Neuronal stem cell (in vitro differentiated cells): ENCODE data around the gene FBH1.
"Not testable (repeated sequence)": the region's sequence is repeated elsewhere in the genome, so short reads cannot be mapped to it uniquely, and the experiment has no call there.

Experiments used
- DNase-seq: peaks from one replicate; pipeline ENCODE4 v3.0.0-alpha.2; 2013; ENCODE audit warnings: low spot score
- H2AFZ ChIP-seq: one replicate; pipeline ENCODE4 v1.6.1; 2013; ENCODE audit warnings: mild to moderate bottlenecking, low read length, inconsistent platforms
- H2AK5ac ChIP-seq: 2 replicates; pipeline ENCODE4 v1.6.1; 2013; ENCODE audit warnings: low read depth, mild to moderate bottlenecking, inconsistent platforms, low read length, moderate library complexity, mixed read lengths
- H2BK120ac ChIP-seq: 2 replicates; pipeline ENCODE4 v1.6.1; 2013; ENCODE audit warnings: low read depth, mild to moderate bottlenecking, inconsistent platforms, low read length, moderate library complexity, mixed read lengths
- H2BK12ac ChIP-seq: one replicate; pipeline ENCODE4 v1.6.1; 2013; ENCODE audit warnings: low read length, inconsistent platforms
- H2BK15ac ChIP-seq: 2 replicates; pipeline ENCODE4 v1.6.1; 2013; ENCODE audit warnings: mild to moderate bottlenecking, low read length, inconsistent platforms, mixed read lengths
- H2BK5ac ChIP-seq: one replicate; pipeline ENCODE4 v1.6.1; 2013; ENCODE audit warnings: inconsistent platforms, mild to moderate bottlenecking, low read length, moderate library complexity
- H3K14ac ChIP-seq: one replicate; pipeline ENCODE4 v1.6.1; 2013; ENCODE audit warnings: low read length, inconsistent platforms
- H3K18ac ChIP-seq: 2 replicates; pipeline ENCODE4 v1.6.1; 2013; ENCODE audit warnings: low read length, inconsistent platforms
- H3K23ac ChIP-seq: 2 replicates; pipeline ENCODE4 v1.6.1; 2013; ENCODE audit warnings: low read depth, mild to moderate bottlenecking, mixed read lengths, low read length, inconsistent platforms; ENCODE audit not compliant: poor library complexity
- H3K27ac ChIP-seq: replicated peaks from 3 replicates; pipeline ENCODE4 v1.5.1; 2013; ENCODE audit warnings: low read length, inconsistent platforms
- H3K27me3 ChIP-seq, 3 experiments: 2 replicates each; pipeline ENCODE4 v1.6.1; 2013; ENCODE audit warnings: low read length in 3 of 3, mild to moderate bottlenecking in 2 of 3, inconsistent platforms in 1 of 3, low read depth in 1 of 3, mixed read lengths in 1 of 3, moderate library complexity in 1 of 3; ENCODE audit not compliant: control insufficient read depth in 3 of 3, insufficient read depth in 3 of 3
- H3K36me3 ChIP-seq, 2 donors: replicated peaks in 1 of 2; 2 replicates each; pipeline ENCODE4 v1.6.1; 2013; ENCODE audit warnings: low read length in 2 of 2; ENCODE audit not compliant: control insufficient read depth in 2 of 2, insufficient read depth in 2 of 2
- H3K4ac ChIP-seq: 2 replicates; pipeline ENCODE4 v1.6.1; 2013; ENCODE audit warnings: inconsistent platforms, mild to moderate bottlenecking, low read length, moderate library complexity
- H3K4me1 ChIP-seq, 2 donors: 1 replicate in 1 of 2; 2 replicates in 1 of 2; pipeline ENCODE4 v1.6.1; 2013; ENCODE audit warnings: low read length in 2 of 2, low read depth in 1 of 2; ENCODE audit not compliant: control insufficient read depth in 2 of 2, insufficient read depth in 1 of 2
- H3K4me2 ChIP-seq: one replicate; pipeline ENCODE4 v1.6.1; 2013; ENCODE audit warnings: mild to moderate bottlenecking, low read length, inconsistent platforms; ENCODE audit not compliant: insufficient read depth, poor library complexity, severe bottlenecking
- H3K4me3 ChIP-seq, 2 donors: 2 replicates each; pipeline ENCODE4 v1.5.1; 2013; ENCODE audit warnings: low read length in 2 of 2, mild to moderate bottlenecking in 2 of 2, inconsistent platforms in 1 of 2, moderate library complexity in 1 of 2
- H3K79me1 ChIP-seq: one replicate; pipeline ENCODE4 v1.6.1; 2013; ENCODE audit warnings: low read depth, mild to moderate bottlenecking, inconsistent platforms, low read length, moderate library complexity
- H3K9ac ChIP-seq: one replicate; pipeline ENCODE4 v1.6.1; 2013; ENCODE audit warnings: mild to moderate bottlenecking, low read depth, low read length, inconsistent platforms; ENCODE audit not compliant: poor library complexity
- H3K9me3 ChIP-seq, 2 donors: replicated peaks in 1 of 2; 2 replicates each; pipeline versions ENCODE3 to v1.6.1; 2013; ENCODE audit warnings: low read length in 2 of 2, mild to moderate bottlenecking in 2 of 2, inconsistent platforms in 1 of 2, low read depth in 1 of 2, mixed read lengths in 1 of 2, moderate library complexity in 1 of 2; ENCODE audit not compliant: control insufficient read depth in 2 of 2, insufficient read depth in 1 of 2
- H4K8ac ChIP-seq: one replicate; pipeline ENCODE4 v1.6.1; 2013; ENCODE audit warnings: low read depth, mild to moderate bottlenecking, inconsistent platforms, low read length, moderate library complexity
- H4K91ac ChIP-seq: one replicate; pipeline ENCODE4 v1.6.1; 2013; ENCODE audit warnings: low read length, low read depth, mild to moderate bottlenecking, inconsistent platforms; ENCODE audit not compliant: poor library complexity
- WGBS, 2 donors: extraction: QIAGEN DNeasy Blood & Tissue Kit; methylation state at CpG; one replicate each; pipeline ENCODE4 v1.1.7; 2013; ENCODE audit warnings: missing lambda C conversion rate in 2 of 2, mixed read lengths in 1 of 2; ENCODE audit not compliant: insufficient read length in 2 of 2, insufficient replicate concordance in 1 of 2; ENCODE audit errors: extremely low coverage in 2 of 2; 5-methylcytosine and 5-hydroxymethylcytosine counted together

The FBH1 gene

GRCh38 chr10:5862360-5862961, 27.6 kb upstream of the FBH1 start:
- Histone ChIP-seq H3K9ac (peak overlapping the region; percentile 12), H2BK12ac (no peak overlapping the region), H3K36me3 (peaks cover 0 to 3% of the 10 kb centered on the region in 2 donors), H3K27ac (no peak overlapping the region), H3K14ac (no peak overlapping the region), H4K8ac (no peak overlapping the region), H2AFZ (no peak overlapping the region), H4K91ac (no peak overlapping the region), H3K9me3 (no peaks in the 10 kb centered on the region), H2BK15ac (no peak overlapping the region), H3K18ac (peak overlapping the region; percentile 24), H3K79me1 (no peaks in the 10 kb centered on the region), H3K4me3 (no peak overlapping the region), H3K23ac (no peak overlapping the region), H2AK5ac (no peak overlapping the region), H3K4me2 (no peak overlapping the region), H3K4me1 (no peaks in the 10 kb centered on the region), H3K4ac (no peak overlapping the region), H2BK120ac (no peak overlapping the region), H3K27me3 (no peaks in the 10 kb centered on the region), H2BK5ac (no peak overlapping the region)
- no peak for DNase-seq
- no CpG with 5 or more reads among the region's 7 CpGs for WGBS, 2 donors

- not testable (repeated sequence) for H3K18ac ChIP-seq, H3K27ac ChIP-seq, DNase-seq, H3K36me3 ChIP-seq, H3K4ac ChIP-seq, H3K23ac ChIP-seq, H3K14ac ChIP-seq, H3K4me1 ChIP-seq, H3K27me3 ChIP-seq, H2AK5ac ChIP-seq, H3K79me1 ChIP-seq, H2AFZ ChIP-seq, H2BK15ac ChIP-seq, H2BK120ac ChIP-seq, H3K9me3 ChIP-seq, H4K91ac ChIP-seq, H2BK12ac ChIP-seq, H4K8ac ChIP-seq, H3K4me3 ChIP-seq, H2BK5ac ChIP-seq, H3K4me2 ChIP-seq
- WGBS, 2 donors = no CpG with 5 or more reads among the region's 9 CpGs
- H3K9ac ChIP-seq = peak overlapping the region; percentile 12
These were observed 26.9 kb upstream of the FBH1 start for GRCh38 chr10:5862981-5863685.

- H2BK5ac ChIP-seq, H3K27ac ChIP-seq, H3K79me1 ChIP-seq, H3K23ac ChIP-seq, H3K27me3 ChIP-seq, H3K9ac ChIP-seq, H4K8ac ChIP-seq, H3K9me3 ChIP-seq, H2AFZ ChIP-seq, H3K4me3 ChIP-seq, H4K91ac ChIP-seq, H3K18ac ChIP-seq, H3K14ac ChIP-seq, DNase-seq, H2BK15ac ChIP-seq, H3K4me2 ChIP-seq, H2BK120ac ChIP-seq, H2AK5ac ChIP-seq, H3K4ac ChIP-seq, H2BK12ac ChIP-seq, H3K36me3 ChIP-seq, H3K4me1 ChIP-seq: not testable (repeated sequence)
- no CpG with 5 or more reads among the region's 5 CpGs for WGBS, 2 donors
These were observed 23.5 kb upstream of the FBH1 start for GRCh38 chr10:5866451-5867081.

- not testable (repeated sequence) for H3K27me3 ChIP-seq, H4K8ac ChIP-seq, H3K4ac ChIP-seq, H2AFZ ChIP-seq, H3K14ac ChIP-seq, H2BK12ac ChIP-seq, DNase-seq, H3K23ac ChIP-seq, H3K9me3 ChIP-seq, H2BK120ac ChIP-seq, H3K18ac ChIP-seq, H2BK5ac ChIP-seq, H2BK15ac ChIP-seq, H3K27ac ChIP-seq, H3K79me1 ChIP-seq, H3K4me3 ChIP-seq, H3K4me2 ChIP-seq, H3K9ac ChIP-seq, H4K91ac ChIP-seq, H3K36me3 ChIP-seq, H2AK5ac ChIP-seq, H3K4me1 ChIP-seq
- WGBS, 2 donors = no CpG with 5 or more reads among the region's 4 CpGs
These were observed 22.9 kb upstream of the FBH1 start for GRCh38 chr10:5867091-5867615.
